ENCODE results near the gene ENTPD3.
"Not testable (repeated sequence)": the region's sequence is repeated elsewhere in the genome, so short reads cannot be mapped to it uniquely, and the experiment has no call there.

The ENTPD3 gene

DNA sequence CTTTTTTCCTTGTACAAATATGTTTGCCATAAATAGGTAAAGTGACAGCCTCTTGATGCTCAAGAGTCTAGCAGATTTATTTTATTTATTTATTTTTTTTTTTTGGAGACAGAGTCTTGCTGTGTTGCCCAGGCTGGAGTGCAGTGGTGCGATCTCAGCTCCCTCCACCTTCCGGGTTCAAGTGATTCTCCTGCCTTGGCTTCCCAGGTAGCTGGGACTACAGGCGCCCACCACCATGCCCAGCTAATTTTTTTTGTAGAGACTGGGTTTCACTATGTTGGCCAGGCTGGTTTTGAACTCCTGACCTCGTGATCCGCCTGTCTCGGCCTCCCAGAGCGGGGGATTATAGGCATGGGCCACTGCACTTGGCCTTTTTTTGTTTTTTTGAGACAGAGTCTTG is 75.9 kb downstream of the ENTPD3 start:
- DNase-seq, result not testable (repeated sequence)

DNA sequence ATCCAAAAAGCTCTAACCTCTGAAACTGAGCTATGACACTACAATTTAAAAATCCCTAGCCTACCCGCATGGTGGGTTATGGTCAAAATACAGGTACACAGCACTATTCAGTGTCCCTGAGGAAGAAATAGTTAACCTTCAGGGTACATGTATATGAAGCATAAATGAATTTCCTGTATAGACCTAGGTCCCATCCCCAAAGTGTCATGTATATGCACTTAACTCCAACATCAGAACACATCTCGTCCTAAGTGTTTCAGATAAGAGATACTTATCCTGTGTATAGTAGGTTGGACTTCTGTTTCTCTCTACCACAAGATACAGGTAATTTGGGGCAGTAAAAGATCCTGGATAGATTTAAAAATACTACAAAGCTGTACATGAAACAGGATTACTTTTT is 76.6 kb downstream of the ENTPD3 start:
- DNase-seq, result no peak

DNA sequence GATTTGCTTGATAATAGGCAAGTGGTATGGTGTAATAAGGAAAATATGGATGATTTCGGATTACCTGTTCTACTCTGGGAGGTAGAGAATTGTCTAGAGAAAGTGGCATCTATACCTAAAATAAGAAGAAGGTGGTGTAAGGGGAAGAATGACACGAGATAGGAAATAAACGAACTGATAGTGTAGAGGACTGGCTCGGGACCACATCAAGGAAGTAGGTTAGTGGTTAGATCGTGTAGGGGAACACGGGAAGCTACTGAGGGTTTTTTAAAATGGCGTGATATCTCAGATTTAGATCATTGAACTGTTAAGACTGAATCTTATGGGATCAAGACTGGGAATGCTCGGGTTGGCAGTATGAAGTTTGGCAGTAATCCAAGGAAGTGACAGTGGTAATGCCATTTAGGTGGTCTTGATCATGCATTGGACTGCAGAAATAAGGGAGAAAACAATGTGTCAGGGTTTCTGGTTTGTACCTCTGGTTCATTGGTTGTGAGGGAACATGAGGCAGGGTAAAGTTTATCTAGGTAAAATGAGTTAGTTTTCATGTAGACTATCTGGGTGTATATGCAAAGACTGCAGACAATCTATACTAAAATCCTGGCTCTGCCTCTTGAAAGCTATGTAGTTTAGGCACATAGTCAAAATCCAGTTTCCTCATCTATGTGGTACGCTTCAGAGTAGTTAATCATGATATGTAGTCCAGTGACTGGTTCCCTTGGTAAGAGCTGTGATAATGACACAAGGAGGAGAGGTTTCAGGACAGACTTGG is 77.5 kb downstream of the ENTPD3 start:
- no peak for DNase-seq

DNA sequence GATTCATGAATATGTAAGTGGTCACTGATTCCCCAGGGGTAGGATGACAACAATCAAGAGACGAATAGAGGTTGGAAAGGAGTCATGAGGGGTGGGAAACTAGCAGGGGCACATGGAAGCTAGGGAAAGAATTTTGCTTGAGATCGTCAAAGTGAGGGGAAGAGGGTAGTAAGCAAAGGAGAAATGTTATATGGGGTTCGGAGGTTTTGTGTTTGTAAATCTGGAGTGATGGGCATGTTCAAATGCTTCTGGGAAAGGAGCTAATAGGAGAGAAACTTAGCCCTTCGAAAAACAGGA is 78.1 kb downstream of the ENTPD3 start:
- DNase-seq, result no peak

DNA sequence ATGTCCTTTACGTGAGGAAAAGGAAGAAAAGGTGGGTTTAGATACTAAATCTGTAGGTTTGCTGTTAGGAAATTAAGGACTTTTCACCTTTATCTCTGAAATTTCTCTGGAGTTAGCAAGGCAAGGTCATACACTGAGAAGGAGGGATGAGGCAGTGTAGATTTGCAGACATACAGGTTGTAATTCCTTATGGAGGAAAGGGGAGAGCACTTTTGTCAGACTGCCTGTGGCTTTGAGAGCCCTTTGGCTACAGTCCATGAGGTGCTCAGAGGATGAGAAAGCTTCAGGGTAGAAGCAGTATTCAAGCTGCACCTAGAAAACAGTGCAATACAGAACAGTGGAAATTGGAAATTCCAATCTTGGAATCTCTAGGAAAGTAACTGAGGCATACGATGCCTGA is 78.5 kb downstream of the ENTPD3 start:
- DNase-seq, result no peak

DNA sequence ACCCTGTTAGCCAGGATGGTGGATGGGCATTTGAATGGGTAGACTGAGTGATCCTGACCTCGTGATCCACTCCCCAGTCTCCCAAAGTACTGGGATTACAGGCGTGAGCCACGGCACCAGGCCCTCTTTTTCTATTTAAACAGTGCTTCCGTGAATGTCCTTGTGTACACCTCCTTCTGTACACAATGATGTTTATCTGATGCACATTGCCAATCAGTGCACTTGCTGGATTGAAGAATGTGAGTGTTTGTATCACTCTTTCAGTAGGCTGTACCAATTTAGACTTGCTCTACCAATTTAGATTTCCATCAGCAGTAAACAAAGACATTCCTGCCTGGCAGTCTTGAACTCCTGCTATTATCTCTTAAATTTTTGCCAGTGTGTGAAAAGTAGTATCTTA is 81.0 kb downstream of the ENTPD3 start:
- no peak for DNase-seq

DNA sequence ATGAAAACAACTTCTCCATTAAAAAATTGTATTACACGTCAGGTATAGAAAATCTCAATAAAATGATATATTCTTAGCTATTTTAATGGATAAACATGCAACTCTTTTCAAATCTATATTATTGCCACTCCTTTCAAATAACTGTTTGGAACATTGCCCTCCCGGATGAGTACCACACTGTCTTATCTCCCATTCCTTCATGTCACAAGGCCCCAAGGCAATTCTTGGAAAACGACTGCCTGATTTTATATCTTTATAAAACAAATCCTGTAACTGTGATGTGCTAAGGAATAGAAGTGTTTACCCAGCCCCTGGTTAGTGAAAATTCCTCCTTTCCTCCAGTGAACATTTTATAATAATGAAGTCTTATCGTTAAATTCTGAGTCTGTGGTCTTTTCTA is 83.7 kb downstream of the ENTPD3 start:
- DNase-seq, result no peak

DNA sequence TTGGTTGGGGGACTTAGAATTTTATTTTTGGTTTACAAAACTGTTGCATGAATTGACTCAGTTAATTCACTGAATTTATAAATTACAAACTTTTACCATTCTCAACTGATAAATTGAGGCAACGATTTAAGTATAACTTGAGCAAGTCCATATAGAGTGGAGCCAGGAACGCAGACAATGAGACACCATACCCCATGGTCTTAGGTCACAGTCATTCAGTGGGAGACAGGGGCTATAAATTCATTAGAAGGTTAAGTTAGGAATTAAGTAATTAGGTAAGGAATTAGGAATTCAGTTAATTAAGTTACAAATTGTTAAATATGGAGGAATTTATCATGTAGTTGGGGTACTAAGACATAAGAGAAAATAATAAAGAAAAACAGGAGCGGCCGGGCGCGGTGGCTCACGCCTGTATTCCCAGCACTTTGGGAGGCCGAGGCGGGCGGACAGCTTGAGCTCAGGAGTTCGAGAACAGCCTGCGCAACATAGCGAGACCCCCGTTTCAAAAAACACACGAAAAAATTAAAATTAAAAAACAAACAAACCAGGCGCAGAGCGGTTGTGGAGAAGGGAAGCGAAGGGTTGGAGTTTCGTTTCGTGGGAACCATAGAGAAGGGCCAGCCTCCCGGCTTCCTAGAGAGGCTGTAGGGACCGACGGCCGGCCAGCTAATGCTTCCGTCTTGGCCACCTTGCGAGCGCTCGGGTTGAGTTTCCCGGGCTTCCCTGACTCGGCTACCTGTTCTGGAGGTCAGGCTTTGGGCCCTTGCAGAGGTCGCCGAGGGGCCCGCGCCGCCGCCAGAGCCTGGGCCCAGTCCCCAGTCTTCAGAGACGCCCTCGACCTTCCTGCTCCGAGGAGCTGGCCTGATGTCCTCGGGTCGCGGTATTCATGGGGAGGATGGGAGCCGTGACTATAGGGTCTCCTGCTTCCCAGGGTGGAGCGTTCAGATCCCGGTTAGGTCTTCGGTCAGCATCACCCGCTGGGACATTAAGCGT is 89.8 kb downstream of the ENTPD3 start, which contains the start of gene ZNF619:
Gene ZNF619 (plus strand): TSS at position 645 of the 993 bp plus-strand sequence. CDS start 858 bp downstream, outside the sequence.
- peak; percentile 33 for DNase-seq

DNA sequence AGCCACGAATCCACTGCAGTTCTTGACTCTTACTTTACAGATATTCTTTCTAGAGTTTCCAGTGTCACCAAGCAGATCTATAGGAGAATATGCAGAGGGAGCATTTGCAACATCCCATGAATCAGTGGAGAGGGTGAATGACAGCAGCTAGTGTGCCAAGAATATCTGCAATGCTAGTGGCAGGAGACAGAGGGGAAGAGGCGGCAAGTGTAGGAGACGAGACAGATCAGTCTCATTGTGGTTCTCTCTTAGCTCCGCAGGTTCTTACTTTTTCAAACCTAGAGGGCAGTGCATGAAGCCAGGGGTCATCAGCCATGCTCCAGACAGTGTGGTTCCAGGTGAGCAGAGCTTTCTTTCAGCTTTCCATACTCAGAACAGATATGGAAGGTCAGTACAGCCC is 90.7 kb downstream of the ENTPD3 start:
- no peak for DNase-seq

Measured in GF-D8 (cell line).